Fibroblast of lung (primary cell): Measurements from ENCODE around the gene GREM2. TPM values are rescaled to one million over a fixed set of nuclear protein-coding genes. Genes with fewer than 3 reads are reported as not detected.

ENCODE experiments used
- DNase-seq, 2 donors: peaks; one replicate each; pipeline versions ENCODE4 v3.0.0 to v3.0.0-alpha.2; 2010; ENCODE audit warnings: low read depth in 2 of 2
- H2AFZ ChIP-seq: 2 replicates; pipeline ENCODE4 v1.5.1; 2012; ENCODE audit warnings: low read length, control low read depth, inconsistent platforms
- H3K27ac ChIP-seq: 2 replicates; pipeline ENCODE4 v1.5.1; 2011; ENCODE audit warnings: low read length, control low read depth; ENCODE audit not compliant: insufficient read depth
- H3K27me3 ChIP-seq: 2 replicates; pipeline ENCODE4 v1.5.1; 2011; ENCODE audit warnings: mild to moderate bottlenecking, low read length; ENCODE audit not compliant: control insufficient read depth, insufficient read depth
- H3K36me3 ChIP-seq: 2 replicates; pipeline ENCODE4 v1.5.1; 2011; ENCODE audit warnings: low read length; ENCODE audit not compliant: control insufficient read depth, insufficient read depth
- H3K4me1 ChIP-seq: 2 replicates; pipeline ENCODE4 v1.5.1; 2011; ENCODE audit warnings: low read length; ENCODE audit not compliant: control insufficient read depth, insufficient read depth; ENCODE audit errors: extremely low read depth
- H3K4me2 ChIP-seq: 2 replicates; pipeline ENCODE4 v1.5.1; 2011; ENCODE audit warnings: low read length, control low read depth; ENCODE audit not compliant: insufficient read depth; ENCODE audit errors: extremely low read depth
- H3K4me3 ChIP-seq, 4 experiments: fragments of 200-600 bp in 1 of 4; sonication (generic) in 1 of 4; replicated peaks in 1 of 4; 2 replicates each; pipeline ENCODE4 v1.5.1; 2011 to 2016; ENCODE audit warnings: low read length in 4 of 4, low read depth in 3 of 4, mild to moderate bottlenecking in 3 of 4, control low read depth in 2 of 4, inconsistent platforms in 1 of 4, mixed read lengths in 1 of 4; ENCODE audit not compliant: insufficient read depth in 1 of 4; ENCODE audit errors: control extremely low read depth in 1 of 4
- H3K79me2 ChIP-seq: 2 replicates; pipeline ENCODE4 v1.5.1; 2012; ENCODE audit warnings: mild to moderate bottlenecking, low read length, inconsistent platforms; ENCODE audit not compliant: control insufficient read depth, insufficient read depth
- H3K9ac ChIP-seq: 2 replicates; pipeline ENCODE4 v1.5.1; 2011; ENCODE audit warnings: mild to moderate bottlenecking, low read length, control low read depth; ENCODE audit not compliant: insufficient read depth
- H3K9me3 ChIP-seq: 2 replicates; pipeline ENCODE4 v1.5.1; 2012; ENCODE audit warnings: low read depth, low read length; ENCODE audit not compliant: control insufficient read depth, insufficient read depth
- H4K20me1 ChIP-seq: 2 replicates; pipeline ENCODE4 v1.5.1; 2011; ENCODE audit warnings: low read length; ENCODE audit not compliant: control insufficient read depth, insufficient read depth; ENCODE audit errors: extremely low read depth
- CTCF ChIP-seq, 2 donors: IDR thresholded peaks in 1 of 2; conservative IDR thresholded peaks in 1 of 2; 1 replicate in 1 of 2; 2 replicates in 1 of 2; pipeline ENCODE4 v1.5.1; 2011 to 2012; ENCODE audit warnings: low read length in 2 of 2, control low read depth in 1 of 2, inconsistent platforms in 1 of 2, low read depth in 1 of 2, mild to moderate bottlenecking in 1 of 2
- EZH2 ChIP-seq: IDR thresholded peaks from 2 replicates; pipeline ENCODE4 v1.5.1; 2012; ENCODE audit warnings: low read length, control low read depth, mild to moderate bottlenecking; ENCODE audit errors: missing control alignments
- polyA plus RNA-seq, 2 donors: library from polyadenylated mRNA; depleted of rRNA in 1 of 2; stranded (reverse) in 1 of 2; unstranded in 1 of 2; fragments of >200 nt; gene quantifications; 2 replicates each; pipeline ENCODE4 v1.2.1, GENCODE V29; 2011 to 2012; ENCODE audit warnings: missing spikeins in 1 of 2
- total RNA-seq: library from RNA; depleted of rRNA; stranded (reverse); fragments of >200 nt; gene quantifications from 2 replicates; pipeline ENCODE4 v1.2.1, GENCODE V29; 2014

Gene GREM2
- total and polyA plus RNA-seq, 2 donors (not counting 1 experiment from before 2014, with no cell fraction given): 6.9 to 21.1 TPM

- Histone ChIP-seq H2AFZ (no peak overlapping the region), H3K9me3 (no peaks in the 10 kb centered on the region), H3K4me1 (no peaks in the 10 kb centered on the region), H3K79me2 (no peaks in the 10 kb centered on the region), H4K20me1 (no peaks in the 10 kb centered on the region), H3K27me3 (no peaks in the 10 kb centered on the region), H3K36me3 (no peaks in the 10 kb centered on the region), H3K9ac (no peak overlapping the region), H3K4me2 (no peak overlapping the region), H3K4me3 (no peak overlapping the region), H3K27ac (no peak overlapping the region)
- TF ChIP-seq EZH2 (no peak), CTCF (conservative IDR thresholded peaks at IDR 0.05 in 1 of 2, IDR thresholded peaks at IDR 0.05 in 1 of 2; ENCODE audit: low read depth in 1 of 2, low read length in 2 of 2) (no peak)
- DNase-seq: no peak
Observed at GRCh38 chr1:240539769-240540414, 72.1 kb downstream of the GREM2 start.

- Histone ChIP-seq H3K36me3 (no peaks in the 10 kb centered on the region), H3K4me1 (no peaks in the 10 kb centered on the region), H3K9me3 (no peaks in the 10 kb centered on the region), H3K27ac (no peak overlapping the region), H3K9ac (no peak overlapping the region), H3K79me2 (no peaks in the 10 kb centered on the region), H3K27me3 (no peaks in the 10 kb centered on the region), H3K4me3 (no peak overlapping the region), H3K4me2 (no peak overlapping the region), H2AFZ (no peak overlapping the region), H4K20me1 (no peaks in the 10 kb centered on the region)
- TF ChIP-seq CTCF (conservative IDR thresholded peaks at IDR 0.05 in 1 of 2, IDR thresholded peaks at IDR 0.05 in 1 of 2; ENCODE audit: low read depth in 1 of 2, low read length in 2 of 2) (no peak), EZH2 (no peak)
- DNase-seq: peak in 1 of 2 donors; percentile 24
Observed at GRCh38 chr1:240538776-240539430, 73.1 kb downstream of the GREM2 start.

GRCh38 chr1:240533154-240533780, 78.7 kb downstream of the GREM2 start:
- Histone ChIP-seq H4K20me1 (no peaks in the 10 kb centered on the region), H3K4me3 (no peak overlapping the region), H3K9me3 (no peaks in the 10 kb centered on the region), H3K4me1 (no peaks in the 10 kb centered on the region), H3K27ac (no peak overlapping the region), H3K36me3 (no peaks in the 10 kb centered on the region), H2AFZ (no peak overlapping the region), H3K9ac (no peak overlapping the region), H3K27me3 (no peaks in the 10 kb centered on the region), H3K79me2 (no peaks in the 10 kb centered on the region), H3K4me2 (no peak overlapping the region)
- TF ChIP-seq CTCF (conservative IDR thresholded peaks at IDR 0.05 in 1 of 2, IDR thresholded peaks at IDR 0.05 in 1 of 2; ENCODE audit: low read depth in 1 of 2, low read length in 2 of 2) (no peak), EZH2 (no peak)
- DNase-seq: no peak
